CD4-positive, alpha-beta T cell (primary cell): ENCODE measurements around the gene SPHK1. TPM values are rescaled to one million over a fixed set of nuclear protein-coding genes. Genes with fewer than 3 reads are reported as not detected.

Experiments
- ATAC-seq: fragments of 200-7000 bp; cut with Tn5 transposase; one replicate; pipeline ENCODE4 v1.10.0; 2022; ENCODE audit warnings: mild to moderate bottlenecking; ENCODE audit not compliant: poor library complexity
- CTCF ChIA-PET: fragments of 350-600 bp; sonication (Branson Sonifier 250); formaldehyde crosslinking; loops from one replicate; lab custom pipeline; 2021; ENCODE audit warnings: antibody characterized with exemption, inconsistent platforms; lab: Charles Lee
- POLR2A ChIA-PET: fragments of 350-600 bp; sonication (Branson Sonifier 250); formaldehyde crosslinking; loops from one replicate; lab custom pipeline; 2021; ENCODE audit warnings: antibody characterized with exemption, inconsistent platforms; lab: Charles Lee
- DNase-seq, 14 experiments: peaks; one replicate each; pipeline ENCODE4 v3.0.0-alpha.2; 2013 to 2020; ENCODE audit warnings: mixed read lengths in 2 of 14
- H3K27ac ChIP-seq, 2 donors: one replicate each; pipeline versions ENCODE4 v1.5.1 to v1.7.0; 2013; ENCODE audit warnings: low read length in 2 of 2, low read depth in 1 of 2, mild to moderate bottlenecking in 1 of 2
- H3K27me3 ChIP-seq, 2 experiments: 1 replicate in 1 of 2; 2 replicates in 1 of 2; pipeline versions ENCODE4 v1.6.1 to v1.7.0; 2013; ENCODE audit warnings: low read length in 2 of 2, control low read depth in 1 of 2, mild to moderate bottlenecking in 1 of 2, moderate library complexity in 1 of 2; ENCODE audit not compliant: insufficient read depth in 2 of 2, control insufficient read depth in 1 of 2
- H3K36me3 ChIP-seq: one replicate; pipeline ENCODE4 v1.6.1; 2013; ENCODE audit warnings: low read length, control low read depth; ENCODE audit not compliant: insufficient read depth
- H3K4me1 ChIP-seq: one replicate; pipeline ENCODE4 v1.6.1; 2013; ENCODE audit warnings: low read length, control low read depth; ENCODE audit not compliant: insufficient read depth
- H3K4me3 ChIP-seq: one replicate; pipeline ENCODE4 v1.5.1; 2013; ENCODE audit warnings: mild to moderate bottlenecking, low read length, moderate library complexity
- H3K9me3 ChIP-seq, 2 experiments: 1 replicate in 1 of 2; 2 replicates in 1 of 2; pipeline versions ENCODE4 v1.6.1 to v1.7.0; 2013; ENCODE audit warnings: low read length in 2 of 2, mild to moderate bottlenecking in 2 of 2, control low read depth in 1 of 2, moderate library complexity in 1 of 2; ENCODE audit not compliant: control insufficient read depth in 1 of 2, insufficient read depth in 1 of 2
- H3K27ac Mint-ChIP-seq: one replicate; pipeline ENCODE4 v1.8.0; 2020; ENCODE audit warnings: mixed read lengths
- H3K27me3 Mint-ChIP-seq: one replicate; pipeline ENCODE4 v1.8.0; 2021; ENCODE audit warnings: mixed read lengths
- H3K36me3 Mint-ChIP-seq: one replicate; pipeline ENCODE4 v1.8.0; 2021; ENCODE audit warnings: low read depth, mixed read lengths
- H3K4me1 Mint-ChIP-seq: one replicate; pipeline ENCODE4 v1.8.0; 2021; ENCODE audit warnings: low read depth, mixed read lengths
- H3K4me3 Mint-ChIP-seq: one replicate; pipeline ENCODE4 v1.8.0; 2020; ENCODE audit warnings: mild to moderate bottlenecking, mixed read lengths
- H3K9me3 Mint-ChIP-seq: one replicate; pipeline ENCODE4 v1.8.0; 2020; ENCODE audit warnings: mixed read lengths
- CTCF ChIP-seq: fragments of 200-600 bp; IDR thresholded peaks from one replicate; pipeline ENCODE4 v1.8.0; 2022; ENCODE audit warnings: antibody characterized with exemption, mild to moderate bottlenecking
- intact Hi-C, 2 experiments: fragments of 100-400 bp; cut with DNase I in 1 of 2; cut with micrococcal nuclease in 1 of 2; formaldehyde crosslinking; loops; one replicate each; pipeline versions ENCODE4 v1.15.1 to v1.9.0; 2023 to 2025; cut with DNase I, micrococcal nuclease
- total RNA-seq, 174 experiments: library from RNA in 2 of 174; stranded (reverse) in 2 of 174; gene quantifications; one replicate each; pipeline ENCODE4 v1.2.3 and lab custom pipeline; 2021 to 2026

SPHK1 gene
- total RNA-seq, 2 experiments from 2014 or later = 0.45 to 1.1 TPM

DNA sequence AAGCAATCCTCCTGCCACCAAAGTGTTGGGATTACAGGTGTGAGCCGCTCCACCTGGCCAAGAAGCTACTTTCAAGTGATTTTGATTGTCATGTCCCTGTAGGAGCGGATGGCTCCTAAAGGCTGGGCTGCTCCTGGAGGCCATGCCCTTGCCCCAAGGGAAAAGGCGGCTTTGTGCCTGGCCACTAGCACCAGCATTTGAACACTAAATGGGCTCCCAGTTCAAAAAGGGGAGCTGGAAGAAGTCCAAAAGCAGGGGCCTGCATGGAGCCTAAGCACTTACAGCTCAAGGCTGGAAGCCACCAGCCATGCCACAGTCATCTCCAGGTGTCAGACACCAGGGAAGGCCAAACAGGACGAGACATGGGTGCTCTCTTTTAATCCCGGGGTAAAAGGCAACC is 26.8 kb downstream of the SPHK1 start:
- H3K9me3 ChIP-seq = no peaks in the 10 kb centered on the region
- ATAC-seq (no peak), DNase-seq (no peak)
- H3K4me3 ChIP-seq = no peak overlapping the region
- H3K9me3 Mint-ChIP-seq = no peaks in the 10 kb centered on the region
- H3K27ac Mint-ChIP-seq = no peak overlapping the region
- ChIA-PET POLR2A (interaction anchor here (0.6 to 1.4 kb wide), 3 partner anchors 13 to 105 kb away, joined by 3 read pairs; no protein-coding TSS in a partner anchor), CTCF (no interaction called here)
- peaks cover 7% of the 10 kb centered on the region for H3K4me1 Mint-ChIP-seq
- peaks cover 12% of the 10 kb centered on the region for H3K36me3 Mint-ChIP-seq
- no peak overlapping the region for H3K27ac ChIP-seq
- H3K4me1 ChIP-seq = peaks cover 10% of the 10 kb centered on the region
- TF ChIP-seq CTCF = no peak
- H3K4me3 Mint-ChIP-seq = no peak overlapping the region
- H3K27me3 Mint-ChIP-seq = no peaks in the 10 kb centered on the region
- H3K36me3 ChIP-seq = peaks cover 15% of the 10 kb centered on the region
- no peaks in the 10 kb centered on the region for H3K27me3 ChIP-seq
- intact Hi-C loops = loop anchor here in 1 of 2 experiments (5.0 kb wide), 1 partner anchor 56 kb away; the partner anchor contains the start of gene AANAT

GRCh38 chr17:76414334-76415295 is 30.2 kb downstream of the SPHK1 start:
- no peak overlapping the region for H3K27ac Mint-ChIP-seq
- Histone ChIP-seq H3K4me1 (peaks cover 2% of the 10 kb centered on the region), H3K4me3 (no peak overlapping the region), H3K27ac (no peak overlapping the region), H3K9me3 (no peaks in the 10 kb centered on the region), H3K27me3 (no peaks in the 10 kb centered on the region), H3K36me3 (peaks cover 21% of the 10 kb centered on the region)
- peaks cover 9% of the 10 kb centered on the region for H3K36me3 Mint-ChIP-seq
- TF ChIP-seq CTCF = no peak
- ATAC-seq (no peak), DNase-seq (no peak)
- no peak overlapping the region for H3K4me3 Mint-ChIP-seq
- H3K27me3 Mint-ChIP-seq = no peaks in the 10 kb centered on the region
- H3K4me1 Mint-ChIP-seq = peaks cover 9% of the 10 kb centered on the region
- no peaks in the 10 kb centered on the region for H3K9me3 Mint-ChIP-seq
- intact Hi-C loops = loop anchor here in 1 of 2 experiments (5.0 kb wide), 1 partner anchor 53 kb away; the partner anchor contains the start of gene AANAT
- CTCF ChIA-PET = interaction anchor here (1.3 kb wide), 1 partner anchor 17 kb away, joined by 3 read pairs; no protein-coding TSS in a partner anchor
- POLR2A ChIA-PET = no interaction called here

DNA sequence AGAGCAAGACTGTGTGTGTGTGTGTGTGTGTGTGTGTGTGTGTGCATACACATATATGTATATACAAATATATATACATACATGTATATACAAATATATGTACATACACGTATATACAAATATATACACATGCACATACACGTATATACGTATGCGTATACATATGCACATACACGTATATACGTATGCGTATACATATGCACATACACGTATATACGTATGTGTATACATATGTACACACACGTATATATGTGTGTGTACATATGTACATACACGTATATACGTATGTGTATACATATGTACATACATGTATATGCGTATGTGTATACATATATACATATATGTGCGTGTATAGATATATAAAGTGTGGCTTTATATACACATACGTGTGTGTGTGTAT is 31.4 kb downstream of the SPHK1 start:
- Mint-ChIP-seq H3K27me3 (no peaks in the 10 kb centered on the region), H3K4me1 (peaks cover 19% of the 10 kb centered on the region), H3K9me3 (no peaks in the 10 kb centered on the region), H3K27ac (no peak overlapping the region), H3K4me3 (no peak overlapping the region), H3K36me3 (peaks cover 10% of the 10 kb centered on the region)
- ATAC-seq (no peak), DNase-seq (no peak)
- no peaks in the 10 kb centered on the region for H3K9me3 ChIP-seq
- H3K36me3 ChIP-seq = peaks cover 21% of the 10 kb centered on the region
- intact Hi-C loops = no loop called here
- no peak for TF ChIP-seq CTCF
- no peak overlapping the region for H3K27ac ChIP-seq
- ChIA-PET POLR2A (no interaction called here), CTCF (no interaction called here)
- no peak overlapping the region for H3K4me3 ChIP-seq
- peaks cover 3% of the 10 kb centered on the region for H3K4me1 ChIP-seq
- no peaks in the 10 kb centered on the region for H3K27me3 ChIP-seq
